SK-N-SH (cell line): ENCODE measurements around the gene HACD4. TPM values are rescaled to one million over a fixed set of nuclear protein-coding genes. Genes with fewer than 3 reads are reported as not detected.

Experiments used
- CTCF ChIA-PET: fragments of 300-600, 350-600 bp; formaldehyde crosslinking; extraction: SDS; loops from one replicate; lab custom pipeline; 2021; lab: Yijun Ruan, JAX
- POLR2A ChIA-PET: fragments of 350-600 bp; sonication (Branson Sonifier 250); formaldehyde crosslinking; extraction: SDS; loops from one replicate; lab custom pipeline; 2020; ENCODE audit warnings: antibody characterized with exemption, inconsistent platforms; lab: Yijun Ruan, JAX
- DNase-seq: peaks from one replicate; pipeline ENCODE4 v3.0.0; 2012
- H2AFZ ChIP-seq: fragments of 200-600 bp; sonication (generic); 2 replicates; pipeline ENCODE4 v1.8.1; 2016; ENCODE audit warnings: antibody characterized with exemption, mild to moderate bottlenecking, low read depth
- H3F3A ChIP-seq: fragments of 200-600 bp; sonication (generic); replicated peaks from 2 replicates; pipeline ENCODE3; 2016; ENCODE audit warnings: antibody characterized with exemption, mild to moderate bottlenecking; ENCODE audit not compliant: insufficient read depth
- H3K27ac ChIP-seq, 2 experiments: fragments of 200-500 bp in 1 of 2; fragments of 200-600 bp in 1 of 2; sonication (Bioruptor generic) in 1 of 2; sonication (generic), shearing (Covaris generic) in 1 of 2; 2 replicates each; pipeline versions ENCODE4 v1.5.1 to v1.6.1; 2014 to 2016; ENCODE audit warnings: low read depth in 2 of 2, inconsistent platforms in 1 of 2, low read length in 1 of 2, mild to moderate bottlenecking in 1 of 2, mixed read lengths in 1 of 2
- H3K27me3 ChIP-seq: fragments of 200-600 bp; sonication (generic), shearing (Covaris generic); 2 replicates; pipeline ENCODE4 v1.6.1; 2016; ENCODE audit warnings: mixed run types; ENCODE audit not compliant: insufficient read depth
- H3K36me3 ChIP-seq, 2 experiments: fragments of 200-500 bp in 1 of 2; fragments of 200-600 bp in 1 of 2; sonication (Bioruptor generic) in 1 of 2; sonication (generic) in 1 of 2; replicated peaks in 1 of 2; 2 replicates each; pipeline versions ENCODE3 to v1.5.1; 2014 to 2016; ENCODE audit warnings: low read length in 1 of 2, mild to moderate bottlenecking in 1 of 2; ENCODE audit not compliant: insufficient read depth in 2 of 2, control insufficient read depth in 1 of 2
- H3K4me1 ChIP-seq, 2 experiments: fragments of 200-500 bp in 1 of 2; fragments of 200-600 bp in 1 of 2; sonication (Bioruptor generic) in 1 of 2; sonication (generic), shearing (Covaris generic) in 1 of 2; 2 replicates each; pipeline versions ENCODE4 v1.5.1 to v1.6.1; 2014 to 2016; ENCODE audit warnings: low read depth in 1 of 2, low read length in 1 of 2, mixed run types in 1 of 2; ENCODE audit not compliant: insufficient read depth in 2 of 2, control insufficient read depth in 1 of 2
- H3K4me2 ChIP-seq: fragments of 200-600 bp; sonication (generic), shearing (Covaris generic); 2 replicates; pipeline ENCODE4 v1.6.1; 2017; ENCODE audit warnings: mixed run types
- H3K4me3 ChIP-seq, 2 experiments: fragments of 200-500 bp in 1 of 2; fragments of 200-600 bp in 1 of 2; sonication (Bioruptor generic) in 1 of 2; sonication (generic), shearing (Covaris generic) in 1 of 2; 2 replicates each; pipeline versions ENCODE4 v1.5.1 to v1.8.1; 2014 to 2016; ENCODE audit warnings: low read depth in 2 of 2, inconsistent platforms in 1 of 2, low read length in 1 of 2, mild to moderate bottlenecking in 1 of 2, mixed read lengths in 1 of 2, moderate library complexity in 1 of 2
- H3K79me2 ChIP-seq: fragments of 200-600 bp; sonication (generic); 2 replicates; pipeline ENCODE4 v1.8.1; 2017; ENCODE audit warnings: mild to moderate bottlenecking; ENCODE audit not compliant: insufficient read depth
- H3K9ac ChIP-seq: fragments of 200-600 bp; sonication (generic); 2 replicates; pipeline ENCODE4 v1.6.1; 2017; ENCODE audit warnings: mixed run types
- H3K9me2 ChIP-seq: fragments of 200-600 bp; sonication (generic); 2 replicates; pipeline ENCODE4 v1.6.1; 2017; ENCODE audit warnings: mixed run types
- H3K9me3 ChIP-seq: fragments of 200-600 bp; sonication (generic); 2 replicates; pipeline ENCODE4 v1.6.1; 2017; ENCODE audit warnings: mixed run types, mild to moderate bottlenecking, moderate library complexity
- H4K20me1 ChIP-seq: fragments of 200-600 bp; sonication (generic); 2 replicates; pipeline ENCODE4 v1.6.1; 2017; ENCODE audit warnings: mild to moderate bottlenecking, mixed run types; ENCODE audit not compliant: insufficient read depth
- CHD2 ChIP-seq: fragments of 150-350 bp; IDR thresholded peaks from 2 replicates; pipeline ENCODE4 v1.6.1; 2018; ENCODE audit warnings: low read length; ENCODE audit not compliant: partially characterized antibody
- EP300 ChIP-seq, 2 experiments: IDR thresholded peaks; 2 replicates each; pipeline versions ENCODE4 v1.4.0 to v1.6.1; 2012; ENCODE audit warnings: borderline replicate concordance in 1 of 2, low read depth in 1 of 2, low read length in 1 of 2
- EZH2phosphoT487 ChIP-seq: fragments of 200-600 bp; sonication (generic); IDR thresholded peaks from 2 replicates; pipeline ENCODE4 v1.6.1; 2017; ENCODE audit warnings: low read depth, mixed run types, mild to moderate bottlenecking, antibody characterized with exemption, moderate library complexity, borderline replicate concordance
- FOXM1 ChIP-seq: IDR thresholded peaks from 2 replicates; pipeline ENCODE4 v1.4.0; 2012; ENCODE audit warnings: low read depth, mild to moderate bottlenecking
- GABPA ChIP-seq: IDR thresholded peaks from 2 replicates; pipeline ENCODE4 v1.4.0; 2012; ENCODE audit warnings: low read depth, mild to moderate bottlenecking
- GATA2 ChIP-seq: sonication (generic); formaldehyde crosslinking; IDR thresholded peaks from 2 replicates; pipeline ENCODE4 v1.5.0; 2020; ENCODE audit warnings: mild to moderate bottlenecking, missing genetic modification reagents
- MEF2A ChIP-seq: IDR thresholded peaks from 2 replicates; pipeline ENCODE4 v1.4.0; 2012; ENCODE audit warnings: low read depth, borderline replicate concordance
- NRF1 ChIP-seq: IDR thresholded peaks from 2 replicates; pipeline ENCODE4 v1.6.1; 2012; ENCODE audit warnings: low read depth, mild to moderate bottlenecking, low read length
- RXRA ChIP-seq: IDR thresholded peaks from 2 replicates; pipeline ENCODE4 v1.4.0; 2012; ENCODE audit warnings: low read depth, mild to moderate bottlenecking, borderline replicate concordance
- SIN3A ChIP-seq: IDR thresholded peaks from 2 replicates; pipeline ENCODE4 v1.6.1; 2012; ENCODE audit warnings: low read depth, mild to moderate bottlenecking, low read length, moderate library complexity, borderline replicate concordance
- SMC3 ChIP-seq: IDR thresholded peaks from 2 replicates; pipeline ENCODE4 v1.6.1; 2012; ENCODE audit warnings: low read depth, low read length, improper control_type of control experiment
- TCF12 ChIP-seq: IDR thresholded peaks from 2 replicates; pipeline ENCODE4 v1.4.0; 2012
- TEAD4 ChIP-seq: IDR thresholded peaks from 2 replicates; pipeline ENCODE4 v1.4.0; 2012; ENCODE audit warnings: mild to moderate bottlenecking, borderline replicate concordance; ENCODE audit not compliant: insufficient read depth
- WGBS: methylation state at CpG from one replicate; pipeline ENCODE4 v1.1.6; 2017; ENCODE audit warnings: low lambda C conversion rate; 5-methylcytosine and 5-hydroxymethylcytosine counted together
- polyA plus RNA-seq, 3 experiments: library from polyadenylated mRNA; depleted of rRNA; stranded (reverse); fragments of >200 nt; gene quantifications; 2 replicates each; pipeline ENCODE4 v1.2.3, GENCODE V29; 2012
- TF ChIP-seq, protein P1 (sequence below): IDR thresholded peaks from 2 replicates; pipeline ENCODE4 v1.4.0; 2012; ENCODE audit warnings: low read depth, borderline replicate concordance
- TF ChIP-seq, protein P2 (sequence below): fragments of 150-350 bp; IDR thresholded peaks from 2 replicates; pipeline ENCODE4 v1.6.1; 2016; ENCODE audit warnings: mild to moderate bottlenecking, low read depth, low read length
- TF ChIP-seq, protein P3 (sequence below): IDR thresholded peaks from 2 replicates; pipeline ENCODE4 v1.6.1; 2012; ENCODE audit warnings: mild to moderate bottlenecking, low read depth, low read length, moderate library complexity
- TF ChIP-seq, protein P4 (sequence below): IDR thresholded peaks from 2 replicates; pipeline ENCODE4; 2012
- TF ChIP-seq, protein P5 (sequence below): IDR thresholded peaks from 2 replicates; pipeline ENCODE4 v1.4.0; 2012; ENCODE audit warnings: low read depth, borderline replicate concordance
- TF ChIP-seq, protein P6 (sequence below): fragments of 200-600 bp; sonication (generic); IDR thresholded peaks from 2 replicates; pipeline ENCODE4 v1.6.1; 2017; ENCODE audit warnings: antibody characterized with exemption, mild to moderate bottlenecking, moderate library complexity

HACD4 gene
- polyA plus RNA-seq, 1 of the 3 experiments (the other 2 are of a cell fraction): under 0.01 TPM

DNA sequence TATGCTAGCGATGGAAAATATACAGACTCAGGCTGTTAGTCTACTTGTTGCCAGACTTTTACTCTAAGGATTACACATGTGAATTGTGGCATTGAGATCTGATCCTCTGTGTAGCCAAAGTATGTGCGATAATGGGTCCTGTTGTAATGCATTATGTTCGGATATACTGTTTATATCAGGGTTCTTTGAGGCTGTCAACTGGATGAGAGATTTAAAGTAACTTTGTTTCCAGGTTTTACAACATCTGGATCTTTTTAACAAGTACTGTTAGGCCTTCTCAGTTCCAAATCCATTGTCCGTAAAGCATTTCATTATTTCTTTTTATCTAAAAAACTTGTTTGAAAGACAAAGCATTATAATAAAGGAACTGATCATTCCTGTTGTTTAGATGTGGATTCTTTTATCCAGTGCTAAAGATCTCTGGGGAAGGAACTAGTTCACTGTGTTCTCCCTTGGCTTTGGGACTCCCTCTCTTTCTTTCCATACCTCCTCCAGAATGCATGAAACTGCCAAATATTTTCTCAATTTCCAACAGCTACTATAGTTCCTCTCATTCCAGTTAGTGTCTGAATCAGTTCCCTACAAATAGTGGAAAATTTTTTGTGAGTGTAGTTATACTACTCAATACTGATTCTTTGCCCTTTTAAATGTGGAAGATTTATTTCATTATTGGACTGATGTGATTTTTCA, 68.8 kb downstream of the HACD4 start:
- Histone ChIP-seq H3K27me3 (no peaks in the 10 kb centered on the region), H3K36me3 (peaks cover 2 to 7% of the 10 kb centered on the region in 2 experiments), H3K4me3 (no peak overlapping the region), H3F3A (no peaks in the 10 kb centered on the region), H3K27ac (no peak overlapping the region), H3K9ac (no peak overlapping the region)
- no peak for DNase-seq
- CTCF ChIA-PET: interaction anchor here (1.4 kb wide), 1 partner anchor 338 kb away, joined by 4 read pairs; no protein-coding TSS in a partner anchor
- TF ChIP-seq TCF12 (no peak), EP300 (IDR thresholded peaks at IDR 0.05; ENCODE audit: borderline replicate concordance in 1 of 2, low read depth in 1 of 2, low read length in 1 of 2) (no peak), SMC3 (no peak), TEAD4 (no peak), NRF1 (no peak), RXRA (no peak), FOXM1 (no peak), GABPA (no peak), CHD2 (no peak), SIN3A (no peak), EZH2phosphoT487 (no peak), MEF2A (no peak), GATA2 (no peak)
- TF ChIP-seq, protein P1, sequence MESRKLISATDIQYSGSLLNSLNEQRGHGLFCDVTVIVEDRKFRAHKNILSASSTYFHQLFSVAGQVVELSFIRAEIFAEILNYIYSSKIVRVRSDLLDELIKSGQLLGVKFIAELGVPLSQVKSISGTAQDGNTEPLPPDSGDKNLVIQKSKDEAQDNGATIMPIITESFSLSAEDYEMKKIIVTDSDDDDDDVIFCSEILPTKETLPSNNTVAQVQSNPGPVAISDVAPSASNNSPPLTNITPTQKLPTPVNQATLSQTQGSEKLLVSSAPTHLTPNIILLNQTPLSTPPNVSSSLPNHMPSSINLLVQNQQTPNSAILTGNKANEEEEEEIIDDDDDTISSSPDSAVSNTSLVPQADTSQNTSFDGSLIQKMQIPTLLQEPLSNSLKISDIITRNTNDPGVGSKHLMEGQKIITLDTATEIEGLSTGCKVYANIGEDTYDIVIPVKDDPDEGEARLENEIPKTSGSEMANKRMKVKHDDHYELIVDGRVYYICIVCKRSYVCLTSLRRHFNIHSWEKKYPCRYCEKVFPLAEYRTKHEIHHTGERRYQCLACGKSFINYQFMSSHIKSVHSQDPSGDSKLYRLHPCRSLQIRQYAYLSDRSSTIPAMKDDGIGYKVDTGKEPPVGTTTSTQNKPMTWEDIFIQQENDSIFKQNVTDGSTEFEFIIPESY: no peak
- TF ChIP-seq, protein P2, sequence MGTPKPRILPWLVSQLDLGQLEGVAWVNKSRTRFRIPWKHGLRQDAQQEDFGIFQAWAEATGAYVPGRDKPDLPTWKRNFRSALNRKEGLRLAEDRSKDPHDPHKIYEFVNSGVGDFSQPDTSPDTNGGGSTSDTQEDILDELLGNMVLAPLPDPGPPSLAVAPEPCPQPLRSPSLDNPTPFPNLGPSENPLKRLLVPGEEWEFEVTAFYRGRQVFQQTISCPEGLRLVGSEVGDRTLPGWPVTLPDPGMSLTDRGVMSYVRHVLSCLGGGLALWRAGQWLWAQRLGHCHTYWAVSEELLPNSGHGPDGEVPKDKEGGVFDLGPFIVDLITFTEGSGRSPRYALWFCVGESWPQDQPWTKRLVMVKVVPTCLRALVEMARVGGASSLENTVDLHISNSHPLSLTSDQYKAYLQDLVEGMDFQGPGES: no peak
- TF ChIP-seq, protein P3, sequence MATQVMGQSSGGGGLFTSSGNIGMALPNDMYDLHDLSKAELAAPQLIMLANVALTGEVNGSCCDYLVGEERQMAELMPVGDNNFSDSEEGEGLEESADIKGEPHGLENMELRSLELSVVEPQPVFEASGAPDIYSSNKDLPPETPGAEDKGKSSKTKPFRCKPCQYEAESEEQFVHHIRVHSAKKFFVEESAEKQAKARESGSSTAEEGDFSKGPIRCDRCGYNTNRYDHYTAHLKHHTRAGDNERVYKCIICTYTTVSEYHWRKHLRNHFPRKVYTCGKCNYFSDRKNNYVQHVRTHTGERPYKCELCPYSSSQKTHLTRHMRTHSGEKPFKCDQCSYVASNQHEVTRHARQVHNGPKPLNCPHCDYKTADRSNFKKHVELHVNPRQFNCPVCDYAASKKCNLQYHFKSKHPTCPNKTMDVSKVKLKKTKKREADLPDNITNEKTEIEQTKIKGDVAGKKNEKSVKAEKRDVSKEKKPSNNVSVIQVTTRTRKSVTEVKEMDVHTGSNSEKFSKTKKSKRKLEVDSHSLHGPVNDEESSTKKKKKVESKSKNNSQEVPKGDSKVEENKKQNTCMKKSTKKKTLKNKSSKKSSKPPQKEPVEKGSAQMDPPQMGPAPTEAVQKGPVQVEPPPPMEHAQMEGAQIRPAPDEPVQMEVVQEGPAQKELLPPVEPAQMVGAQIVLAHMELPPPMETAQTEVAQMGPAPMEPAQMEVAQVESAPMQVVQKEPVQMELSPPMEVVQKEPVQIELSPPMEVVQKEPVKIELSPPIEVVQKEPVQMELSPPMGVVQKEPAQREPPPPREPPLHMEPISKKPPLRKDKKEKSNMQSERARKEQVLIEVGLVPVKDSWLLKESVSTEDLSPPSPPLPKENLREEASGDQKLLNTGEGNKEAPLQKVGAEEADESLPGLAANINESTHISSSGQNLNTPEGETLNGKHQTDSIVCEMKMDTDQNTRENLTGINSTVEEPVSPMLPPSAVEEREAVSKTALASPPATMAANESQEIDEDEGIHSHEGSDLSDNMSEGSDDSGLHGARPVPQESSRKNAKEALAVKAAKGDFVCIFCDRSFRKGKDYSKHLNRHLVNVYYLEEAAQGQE: no peak
- TF ChIP-seq, protein P4, sequence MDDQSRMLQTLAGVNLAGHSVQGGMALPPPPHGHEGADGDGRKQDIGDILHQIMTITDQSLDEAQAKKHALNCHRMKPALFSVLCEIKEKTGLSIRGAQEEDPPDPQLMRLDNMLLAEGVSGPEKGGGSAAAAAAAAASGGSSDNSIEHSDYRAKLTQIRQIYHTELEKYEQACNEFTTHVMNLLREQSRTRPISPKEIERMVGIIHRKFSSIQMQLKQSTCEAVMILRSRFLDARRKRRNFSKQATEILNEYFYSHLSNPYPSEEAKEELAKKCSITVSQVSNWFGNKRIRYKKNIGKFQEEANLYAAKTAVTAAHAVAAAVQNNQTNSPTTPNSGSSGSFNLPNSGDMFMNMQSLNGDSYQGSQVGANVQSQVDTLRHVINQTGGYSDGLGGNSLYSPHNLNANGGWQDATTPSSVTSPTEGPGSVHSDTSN: no peak
- TF ChIP-seq, protein P5, sequence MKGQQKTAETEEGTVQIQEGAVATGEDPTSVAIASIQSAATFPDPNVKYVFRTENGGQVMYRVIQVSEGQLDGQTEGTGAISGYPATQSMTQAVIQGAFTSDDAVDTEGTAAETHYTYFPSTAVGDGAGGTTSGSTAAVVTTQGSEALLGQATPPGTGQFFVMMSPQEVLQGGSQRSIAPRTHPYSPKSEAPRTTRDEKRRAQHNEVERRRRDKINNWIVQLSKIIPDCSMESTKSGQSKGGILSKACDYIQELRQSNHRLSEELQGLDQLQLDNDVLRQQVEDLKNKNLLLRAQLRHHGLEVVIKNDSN: no peak
- TF ChIP-seq, protein P6, sequence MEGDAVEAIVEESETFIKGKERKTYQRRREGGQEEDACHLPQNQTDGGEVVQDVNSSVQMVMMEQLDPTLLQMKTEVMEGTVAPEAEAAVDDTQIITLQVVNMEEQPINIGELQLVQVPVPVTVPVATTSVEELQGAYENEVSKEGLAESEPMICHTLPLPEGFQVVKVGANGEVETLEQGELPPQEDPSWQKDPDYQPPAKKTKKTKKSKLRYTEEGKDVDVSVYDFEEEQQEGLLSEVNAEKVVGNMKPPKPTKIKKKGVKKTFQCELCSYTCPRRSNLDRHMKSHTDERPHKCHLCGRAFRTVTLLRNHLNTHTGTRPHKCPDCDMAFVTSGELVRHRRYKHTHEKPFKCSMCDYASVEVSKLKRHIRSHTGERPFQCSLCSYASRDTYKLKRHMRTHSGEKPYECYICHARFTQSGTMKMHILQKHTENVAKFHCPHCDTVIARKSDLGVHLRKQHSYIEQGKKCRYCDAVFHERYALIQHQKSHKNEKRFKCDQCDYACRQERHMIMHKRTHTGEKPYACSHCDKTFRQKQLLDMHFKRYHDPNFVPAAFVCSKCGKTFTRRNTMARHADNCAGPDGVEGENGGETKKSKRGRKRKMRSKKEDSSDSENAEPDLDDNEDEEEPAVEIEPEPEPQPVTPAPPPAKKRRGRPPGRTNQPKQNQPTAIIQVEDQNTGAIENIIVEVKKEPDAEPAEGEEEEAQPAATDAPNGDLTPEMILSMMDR: no peak
- TF ChIP-seq, all 33 proteins: peak for 0
- H3K4me2 ChIP-seq: no peak overlapping the region
- no peaks in the 10 kb centered on the region for H3K4me1 ChIP-seq
- H2AFZ ChIP-seq: no peak overlapping the region
- H3K9me2 ChIP-seq: no peaks in the 10 kb centered on the region
- POLR2A ChIA-PET: no interaction called here
- 94% methylated on average over 4 of the region's 4 CpGs for WGBS
- H3K79me2 ChIP-seq: no peaks in the 10 kb centered on the region; the same call in 1 of the 2 replicates
- no peaks in the 10 kb centered on the region for H3K9me3 ChIP-seq
- no peaks in the 10 kb centered on the region for H4K20me1 ChIP-seq
